Measurements from ENCODE around the gene ERAL1.
"Not testable (repeated sequence)": the region's sequence is repeated elsewhere in the genome, so short reads cannot be mapped to it uniquely, and the experiment has no call there.

ERAL1 gene

DNA sequence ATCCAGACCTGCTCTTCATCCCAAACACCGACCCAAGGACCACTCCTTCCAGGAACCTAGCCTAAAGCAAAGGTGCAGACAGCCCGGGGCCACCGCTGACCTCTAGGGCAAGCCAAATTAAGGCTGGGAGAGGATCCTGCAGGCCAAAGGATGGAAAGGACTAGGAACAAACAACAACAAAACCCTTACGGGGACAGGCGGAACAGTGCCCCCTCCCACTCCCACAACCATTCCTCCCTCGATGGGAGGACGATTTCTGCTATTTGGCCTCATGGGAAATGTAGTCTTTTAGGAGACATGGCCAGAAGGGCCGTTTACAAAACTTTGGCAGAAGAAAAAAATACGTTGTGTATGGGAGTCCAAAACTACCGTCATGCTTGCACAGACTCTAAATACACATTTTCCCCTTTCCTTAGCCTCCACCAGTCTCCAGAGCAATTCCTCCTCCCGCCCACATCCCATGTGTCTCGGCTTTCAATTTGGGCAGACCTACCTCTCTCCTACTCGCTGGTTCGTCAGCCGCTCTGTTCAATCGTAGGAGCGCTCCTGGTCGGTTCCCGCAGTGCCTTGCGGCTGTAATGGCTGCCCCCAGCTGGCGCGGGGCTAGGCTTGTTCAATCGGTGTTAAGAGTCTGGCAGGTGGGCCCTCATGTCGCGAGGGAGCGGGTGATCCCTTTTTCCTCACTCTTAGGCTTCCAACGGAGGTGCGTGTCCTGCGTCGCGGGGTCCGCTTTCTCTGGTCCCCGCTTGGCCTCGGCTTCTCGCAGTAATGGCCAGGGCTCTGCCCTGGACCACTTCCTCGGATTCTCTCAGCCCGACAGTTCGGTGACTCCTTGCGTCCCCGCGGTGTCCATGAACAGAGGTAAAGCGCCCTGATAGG lies at the start of gene ERAL1:
ERAL1 (plus strand) TSS at position 560 of the 879 bp plus-strand sequence; CDS start at position 579, 19 bp downstream.
- peak; percentile 9 for DNase-seq

DNA sequence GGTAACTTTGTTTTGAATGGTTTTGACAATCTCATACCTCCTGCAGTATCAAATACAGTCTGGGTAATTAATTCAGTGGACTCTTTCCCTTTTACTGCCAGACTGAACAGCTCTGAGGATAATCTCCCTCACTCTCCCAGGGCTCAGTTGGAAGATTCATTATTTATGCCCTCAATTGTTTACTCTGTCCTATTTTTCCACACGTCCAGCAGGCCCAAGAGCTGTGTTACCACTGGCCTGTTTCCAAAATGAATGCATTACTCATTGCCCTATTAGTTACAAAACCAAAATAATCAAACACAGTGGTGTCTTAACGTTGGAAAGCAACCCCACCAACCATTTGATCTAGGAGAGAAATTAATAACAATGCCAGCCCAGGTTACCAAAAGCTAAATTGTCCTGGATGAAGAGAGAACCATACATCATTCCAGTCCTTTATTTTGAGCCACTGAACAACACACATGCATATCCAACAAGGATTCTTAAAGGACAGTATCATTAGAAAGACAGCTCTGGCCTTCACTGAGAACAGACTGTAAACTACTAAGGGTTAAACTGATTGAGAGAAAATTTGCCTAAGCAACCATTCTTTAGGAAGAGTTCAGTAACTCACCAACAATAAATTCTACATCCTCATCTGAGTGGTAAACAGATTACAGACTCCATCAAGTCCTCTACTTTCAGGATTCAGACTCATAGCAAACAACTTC lies 46.7 kb upstream of the ERAL1 start:
- peak; percentile 0 for DNase-seq

DNA sequence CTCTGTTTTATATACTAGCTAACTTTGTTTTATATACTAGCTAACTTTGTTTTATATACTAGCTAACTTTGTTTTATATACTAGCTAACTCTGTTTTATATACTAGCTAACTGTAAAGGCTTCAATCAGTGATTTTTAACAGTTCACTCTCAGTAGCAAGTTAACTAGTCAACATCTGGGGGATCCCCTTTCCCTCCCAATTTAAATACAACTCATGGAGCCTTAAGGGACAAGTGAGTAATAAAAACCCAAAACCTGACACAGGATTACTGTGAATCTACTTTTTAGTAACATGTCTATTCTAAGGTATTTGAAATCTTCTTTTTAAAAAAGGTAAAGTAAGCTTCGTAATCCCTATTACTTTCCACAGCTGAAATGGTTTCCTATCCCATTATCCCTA lies 44.4 kb upstream of the ERAL1 start:
- DNase-seq = no peak

- no peak for DNase-seq
These were observed 43.1 kb upstream of the ERAL1 start for GRCh38 chr17:28811651-28812090.

DNA sequence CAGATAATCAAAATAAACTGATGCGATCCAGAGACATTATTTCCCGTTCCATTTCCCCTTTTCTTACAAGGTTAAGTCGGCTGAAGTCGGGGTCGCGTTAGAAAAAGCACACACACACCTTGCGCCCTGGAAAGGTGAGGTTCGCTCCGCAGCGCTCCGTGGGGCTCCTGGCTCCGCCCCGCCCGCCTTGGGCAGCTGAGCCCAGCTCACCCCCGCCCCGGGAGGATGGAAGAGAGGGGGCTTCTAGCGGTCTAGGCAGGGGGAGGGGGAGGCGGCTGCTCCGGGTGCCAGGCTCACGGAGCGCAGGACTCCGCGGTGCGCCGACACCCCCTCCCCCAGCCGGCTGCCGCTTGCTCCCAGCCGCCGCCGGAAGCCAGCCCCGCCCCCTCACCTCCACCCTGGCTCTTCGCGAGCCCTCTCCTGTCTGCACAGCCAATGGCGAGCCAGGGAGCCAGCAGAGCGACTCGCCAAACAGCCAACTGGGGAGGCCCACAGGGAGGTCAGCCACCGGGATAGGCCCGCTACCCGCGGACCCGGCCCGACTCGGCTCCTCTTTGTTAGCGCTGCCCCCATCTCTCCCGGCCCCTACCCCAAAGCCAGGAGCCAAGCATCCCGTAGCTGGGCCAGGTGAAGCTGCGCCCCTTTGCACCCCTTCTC lies 42.6 kb upstream of the ERAL1 start:
- DNase-seq = peak; percentile 48

DNA sequence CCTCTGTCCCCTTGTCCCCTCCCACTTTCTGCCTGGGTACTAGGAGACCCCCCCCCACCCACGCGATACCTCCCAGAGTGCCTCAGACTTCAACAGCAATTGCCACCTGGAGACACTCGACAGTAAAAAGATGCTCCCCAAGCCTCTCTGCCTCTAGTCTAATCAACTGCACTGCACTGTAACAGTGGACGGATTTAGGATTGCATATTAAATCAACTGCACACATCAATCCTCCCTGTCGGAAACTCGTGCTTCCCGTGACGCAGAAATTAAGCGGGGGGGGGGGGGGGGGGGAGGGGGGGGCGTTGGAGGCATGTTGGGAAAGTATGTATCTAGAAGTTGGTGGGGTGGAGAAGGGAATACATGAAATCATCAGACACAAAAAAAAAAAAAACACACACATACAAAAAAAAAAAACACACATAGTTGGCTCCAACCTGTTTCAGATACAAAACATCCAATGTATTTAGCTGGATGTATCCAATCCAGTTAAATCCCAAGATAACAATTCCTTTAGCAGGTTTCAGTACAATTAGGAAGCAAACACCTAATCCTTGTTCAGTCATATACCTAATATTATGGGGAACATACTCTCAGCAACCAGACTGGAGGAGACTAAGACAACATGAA lies 42.0 kb upstream of the ERAL1 start:
- no peak for DNase-seq

GRCh38 chr17:28816540-28816939 lies 38.3 kb upstream of the ERAL1 start:
- DNase-seq = no peak

DNA sequence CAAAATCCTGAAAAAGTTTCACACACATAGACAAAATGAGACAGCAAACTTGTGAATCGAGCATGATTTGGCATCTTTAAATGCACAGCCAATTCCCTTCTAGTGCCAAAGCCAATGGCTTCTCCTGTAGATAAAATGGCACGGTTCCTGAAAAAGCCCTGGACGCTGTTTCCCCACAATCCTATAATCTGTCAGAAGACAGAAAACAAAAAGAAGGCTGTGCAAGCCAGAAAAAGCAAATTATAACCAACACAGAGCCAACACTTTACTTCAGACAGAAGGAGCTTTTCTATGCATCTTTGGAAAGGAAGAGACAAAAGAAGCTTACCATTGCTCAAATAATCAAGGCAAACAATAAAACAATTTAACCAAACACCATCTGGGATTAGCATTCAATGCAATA lies 36.0 kb upstream of the ERAL1 start:
- no peak for DNase-seq

- DNase-seq = no peak
These were observed 35.2 kb upstream of the ERAL1 start for GRCh38 chr17:28819582-28819981.

DNA sequence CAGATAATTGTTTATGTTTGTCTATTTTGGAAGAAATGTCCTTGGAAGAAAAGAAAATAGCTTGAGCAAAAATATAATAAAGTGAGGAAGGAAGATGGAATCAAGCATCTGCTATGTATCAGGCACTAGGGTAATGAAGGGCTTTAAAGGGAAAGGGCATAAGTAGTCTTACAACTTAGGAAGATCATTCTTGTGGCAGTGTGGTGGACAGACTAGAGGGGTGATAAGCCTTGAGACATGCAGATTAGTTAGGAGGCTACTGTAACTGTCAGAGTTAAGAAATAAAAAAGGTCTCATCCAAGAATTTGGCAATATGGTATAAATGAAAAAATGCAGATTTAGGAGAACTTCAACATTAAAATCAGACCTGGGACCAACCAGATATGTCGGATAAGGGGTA lies 27.1 kb upstream of the ERAL1 start:
- no peak for DNase-seq

DNA sequence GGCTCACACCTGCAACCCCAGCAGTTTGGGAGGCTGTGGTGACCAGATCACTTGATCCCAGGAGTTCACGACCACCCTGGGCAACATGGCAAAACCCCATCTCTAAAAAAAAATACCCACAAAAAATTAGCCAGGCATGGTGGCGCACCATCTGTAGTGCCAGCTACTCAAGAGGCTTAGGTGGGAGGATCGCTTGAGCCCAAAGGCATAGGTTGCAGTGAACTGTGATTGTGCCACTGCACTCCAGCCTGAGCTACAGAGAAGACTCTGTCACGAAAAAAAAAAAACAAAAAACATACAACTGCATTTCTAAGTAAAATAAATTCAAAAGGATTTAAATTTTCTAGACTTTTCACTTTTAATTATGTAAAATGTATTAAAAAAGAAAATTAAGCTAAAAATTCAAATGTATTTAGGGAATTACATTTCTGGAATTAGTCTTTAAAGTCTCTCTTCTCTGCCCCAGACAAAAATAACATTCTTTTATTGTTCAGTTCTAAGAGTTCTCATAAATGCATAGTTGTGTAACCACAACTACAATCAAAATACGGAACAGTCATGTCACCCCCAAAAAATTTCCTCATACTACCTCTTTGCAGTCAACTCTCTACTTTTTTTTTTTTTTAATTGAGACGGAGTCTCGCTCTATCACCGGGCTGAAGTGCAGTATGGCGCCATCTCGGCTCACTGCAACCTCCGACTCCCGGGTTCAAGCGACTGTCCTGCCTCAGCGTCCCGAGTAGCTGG lies 26.3 kb upstream of the ERAL1 start:
- no peak for DNase-seq

GRCh38 chr17:28834420-28834819 lies 20.4 kb upstream of the ERAL1 start:
- no peak for DNase-seq

- not testable (repeated sequence) for DNase-seq
These were observed 18.3 kb upstream of the ERAL1 start for GRCh38 chr17:28836541-28836940.

DNA sequence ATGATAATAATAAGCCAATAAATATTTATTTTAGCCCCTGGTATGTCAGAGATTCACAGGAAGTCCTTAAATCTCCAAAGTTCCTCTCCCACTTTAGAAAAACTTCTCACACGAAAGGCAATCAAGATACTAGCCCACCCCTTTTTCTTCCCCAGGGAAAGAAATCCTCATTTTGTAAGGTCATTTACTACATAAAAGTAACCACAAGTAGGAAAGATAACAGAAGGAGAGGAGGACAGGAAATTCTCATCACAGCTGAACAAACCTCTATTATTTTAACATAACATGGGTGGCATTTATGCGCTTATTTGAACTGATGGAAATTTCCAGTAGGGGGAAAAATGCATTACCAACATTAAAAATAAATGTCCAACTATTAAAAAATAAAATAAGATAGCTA lies 15.6 kb upstream of the ERAL1 start:
- DNase-seq = no peak

DNA sequence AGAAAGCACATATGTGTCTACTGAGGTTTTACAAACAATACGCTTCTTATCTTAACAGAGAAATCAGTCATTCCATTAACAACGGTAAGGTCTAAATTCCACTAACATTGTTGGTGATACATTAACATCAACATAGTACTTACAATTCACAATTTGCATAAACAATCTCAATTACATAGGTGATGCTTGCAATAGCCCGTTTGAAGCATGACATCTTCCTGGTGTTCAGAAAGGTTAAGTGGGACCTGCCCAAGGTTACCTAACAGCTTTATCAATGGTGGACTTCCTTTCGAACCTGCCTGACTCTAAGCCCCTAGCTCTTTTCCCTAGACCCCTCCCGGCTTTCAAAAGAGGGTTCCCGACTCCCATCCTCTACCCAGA lies 12.9 kb upstream of the ERAL1 start:
- DNase-seq = no peak

DNA sequence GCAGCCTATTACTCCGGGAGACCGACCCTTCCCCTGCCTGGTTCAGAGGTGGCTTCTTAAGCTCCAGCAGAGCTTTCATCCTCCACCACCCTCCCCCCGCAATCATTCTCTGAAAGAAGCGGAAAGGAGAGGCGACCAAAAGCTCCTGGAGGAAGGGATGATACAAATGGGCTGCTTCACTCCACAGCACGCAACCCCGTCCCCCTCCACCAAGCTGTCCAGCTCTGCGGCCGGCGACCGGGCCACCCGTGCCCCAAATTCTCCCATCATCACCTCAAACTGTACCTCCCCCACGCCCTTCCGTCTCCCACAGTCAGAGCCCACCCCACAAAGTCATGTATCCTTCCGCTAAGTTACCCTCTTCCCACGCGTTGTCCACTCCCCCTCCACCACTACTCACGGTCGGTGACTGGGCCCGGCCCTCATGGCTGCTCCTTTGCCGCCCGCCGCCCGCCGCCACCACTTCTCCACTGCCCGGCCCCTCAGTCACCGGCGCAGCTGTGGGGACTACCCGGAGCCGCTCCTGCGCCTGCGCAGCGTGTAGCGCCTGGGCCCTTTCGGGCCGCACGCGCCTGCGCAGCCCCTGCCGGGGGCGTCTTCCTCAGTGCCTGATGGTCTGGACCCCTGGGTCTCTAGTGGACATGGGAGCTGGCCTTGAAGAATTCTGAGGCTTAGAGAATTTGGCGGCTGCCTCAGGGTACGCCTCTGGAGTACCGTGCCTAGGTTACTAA lies 12.4 kb upstream of the ERAL1 start, which contains the start of gene FAM222B:
FAM222B (minus strand) TSS at position 509 of the 731 bp plus-strand sequence. CDS start 76,123 bp downstream, outside the sequence.
- peak; percentile 34 for DNase-seq

DNA sequence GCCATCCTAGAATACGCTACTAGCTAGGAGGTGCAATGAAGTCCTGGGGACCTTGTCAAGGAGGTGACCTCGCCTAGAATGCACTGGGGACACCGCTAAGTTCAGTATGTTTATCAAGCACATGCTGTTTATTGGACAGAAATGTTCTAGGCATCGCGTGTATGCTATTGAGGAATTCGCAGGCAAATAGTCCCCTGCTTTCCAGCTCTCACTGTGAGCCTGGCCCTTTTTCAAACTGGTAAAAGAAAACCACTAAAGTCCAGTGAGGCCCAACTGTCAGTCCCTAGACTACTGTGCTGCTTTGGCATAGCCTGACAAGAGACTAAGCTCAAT lies 11.0 kb upstream of the ERAL1 start:
- DNase-seq = no peak

DNA sequence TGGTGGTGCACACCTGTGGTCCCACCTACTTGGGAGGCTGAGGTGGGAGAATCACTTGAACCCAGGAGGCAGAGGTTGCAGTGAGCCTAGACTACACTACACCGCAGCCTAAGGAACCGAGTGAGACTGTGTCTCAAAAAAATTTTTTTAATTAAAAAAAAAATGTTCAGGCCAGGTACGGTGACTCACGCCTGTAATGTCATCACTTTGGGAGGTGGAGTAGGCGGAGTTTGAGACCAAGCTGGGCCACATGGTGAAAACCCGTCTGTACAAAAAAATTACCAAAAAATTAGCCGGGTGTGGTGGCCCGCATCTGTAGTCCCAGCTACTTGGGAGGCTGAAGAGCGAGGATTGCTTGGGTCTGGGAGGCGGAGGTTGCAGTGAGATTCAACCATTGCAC lies 8.6 kb upstream of the ERAL1 start:
- DNase-seq = no peak

DNA sequence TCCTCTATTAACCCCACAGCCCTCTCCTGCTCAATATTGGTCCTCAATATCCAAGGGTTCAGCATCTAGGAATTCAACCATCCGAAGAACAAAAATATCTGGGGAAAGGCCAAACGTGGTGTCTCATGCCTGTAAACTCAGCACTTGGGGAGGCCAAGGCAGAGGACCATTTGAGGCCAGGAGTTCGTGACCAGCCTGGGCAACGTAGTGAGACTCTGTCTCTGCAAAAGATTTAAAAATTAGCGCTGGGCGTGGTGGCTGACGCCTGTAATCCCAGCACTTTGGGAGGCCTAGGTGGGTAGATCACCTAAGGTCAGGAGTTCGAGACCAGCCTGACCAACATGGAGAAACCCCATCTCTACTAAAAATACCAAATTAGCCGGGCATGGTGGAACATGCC lies 8.1 kb upstream of the ERAL1 start:
- DNase-seq = not testable (repeated sequence)

- DNase-seq = not testable (repeated sequence)
These were observed 6.1 kb upstream of the ERAL1 start for GRCh38 chr17:28848667-28849066.

- no peak for DNase-seq
These were observed 5.5 kb upstream of the ERAL1 start for GRCh38 chr17:28849281-28849680.

- DNase-seq = no peak
These were observed 1.5 kb upstream of the ERAL1 start for GRCh38 chr17:28853295-28853694.
